SJSA1 (cell line): ENCODE data around the gene SMKR1. TPM values are rescaled to one million over a fixed set of nuclear protein-coding genes. Genes with fewer than 3 reads are reported as not detected.
A peak's percentile ranks its signal among the peaks of the same experiment; 100 is the strongest.
"Not testable (repeated sequence)": the region's sequence is repeated elsewhere in the genome, so short reads cannot be mapped to it uniquely, and the experiment has no call there.

Source experiments
- DNase-seq, 2 experiments: peaks; one replicate each; pipeline ENCODE4 v3.0.0-alpha.2; 2015 to 2020; ENCODE audit warnings: low spot score in 2 of 2, low read depth in 1 of 2
- H3K27ac ChIP-seq: fragments of 250-450 bp; sonication (Bioruptor Pico); 2 replicates; pipeline ENCODE4 v1.5.1; 2020; ENCODE audit warnings: mild to moderate bottlenecking, moderate library complexity
- H3K27me3 ChIP-seq: fragments of 250-450 bp; sonication (Bioruptor Pico); replicated peaks from 2 replicates; pipeline ENCODE4 v1.5.1; 2020; ENCODE audit warnings: mild to moderate bottlenecking, moderate library complexity
- H3K36me3 ChIP-seq: fragments of 250-450 bp; sonication (Bioruptor Pico); 2 replicates; pipeline ENCODE4 v1.5.1; 2020; ENCODE audit warnings: mild to moderate bottlenecking
- H3K4me1 ChIP-seq: fragments of 250-450 bp; sonication (Bioruptor Pico); replicated peaks from 2 replicates; pipeline ENCODE4 v1.6.1; 2021; ENCODE audit warnings: mild to moderate bottlenecking
- H3K4me3 ChIP-seq: fragments of 250-450 bp; sonication (Bioruptor Pico); 2 replicates; pipeline ENCODE4 v1.5.1; 2020; ENCODE audit warnings: mild to moderate bottlenecking
- H3K9me3 ChIP-seq: fragments of 250-450 bp; sonication (Bioruptor Pico); replicated peaks from 2 replicates; pipeline ENCODE4 v1.5.1; 2020; ENCODE audit warnings: mild to moderate bottlenecking
- total RNA-seq: library from RNA; depleted of rRNA; stranded (reverse); fragments of >200 nt; shearing (Covaris generic); gene quantifications from 2 replicates; pipeline ENCODE4 v1.2.3, GENCODE V29; 2014

SMKR1 gene
- total RNA-seq, 1 experiment from 2014 or later: 1.7 TPM

DNA sequence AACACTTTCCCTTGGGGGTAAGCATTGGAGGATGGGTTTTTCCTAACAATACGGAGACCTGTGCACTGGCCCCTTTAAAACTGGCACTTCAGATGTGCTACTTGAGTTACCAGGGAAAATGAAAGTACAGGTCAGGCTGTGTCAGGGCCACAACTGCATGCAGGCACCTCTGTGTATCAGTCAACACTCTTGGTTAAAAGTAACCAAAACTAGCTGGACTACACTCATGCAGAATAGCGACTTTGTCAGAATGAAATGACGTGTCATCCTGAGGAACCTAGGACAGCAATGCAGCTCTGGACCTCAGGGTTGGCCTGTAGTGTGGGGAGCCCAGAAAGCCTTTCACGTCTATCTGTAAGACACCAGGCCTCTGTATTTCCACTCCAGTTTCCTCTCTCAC lies 33.8 kb upstream of the SMKR1 start:
- no peak overlapping the region for H3K4me3 ChIP-seq
- no peak for DNase-seq
- H3K36me3 ChIP-seq: peaks cover 14% of the 10 kb centered on the region; the same call in 1 of the 2 replicates
- H3K9me3 ChIP-seq: no peaks in the 10 kb centered on the region
- no peak overlapping the region for H3K27ac ChIP-seq
- no peaks in the 10 kb centered on the region for H3K27me3 ChIP-seq
- no peaks in the 10 kb centered on the region for H3K4me1 ChIP-seq

DNA sequence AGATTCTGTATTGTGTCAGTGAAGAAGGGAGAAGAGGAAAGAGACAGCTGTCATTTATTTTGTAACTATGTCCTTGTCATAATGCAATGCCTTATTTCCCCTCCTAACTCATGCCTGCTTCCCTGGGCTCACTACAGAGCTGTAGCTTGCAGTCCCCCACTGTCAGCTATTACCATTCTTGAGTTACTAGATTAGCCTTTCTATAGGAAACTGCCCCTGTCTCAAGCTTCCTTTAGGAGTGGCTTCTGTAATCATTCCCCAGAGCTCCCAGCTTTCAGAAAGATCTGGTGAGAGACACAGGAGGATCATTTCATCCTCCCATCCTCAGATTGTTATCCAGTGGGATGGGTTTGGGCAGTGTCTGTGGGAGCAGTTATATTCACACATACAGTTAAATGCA lies 32.4 kb upstream of the SMKR1 start:
- Histone ChIP-seq H3K27ac (no peak overlapping the region), H3K4me1 (no peaks in the 10 kb centered on the region), H3K36me3 (peaks cover 8% of the 10 kb centered on the region; the same call in 1 of the 2 replicates), H3K27me3 (no peaks in the 10 kb centered on the region), H3K4me3 (no peak overlapping the region), H3K9me3 (no peaks in the 10 kb centered on the region)
- DNase-seq: no peak

DNA sequence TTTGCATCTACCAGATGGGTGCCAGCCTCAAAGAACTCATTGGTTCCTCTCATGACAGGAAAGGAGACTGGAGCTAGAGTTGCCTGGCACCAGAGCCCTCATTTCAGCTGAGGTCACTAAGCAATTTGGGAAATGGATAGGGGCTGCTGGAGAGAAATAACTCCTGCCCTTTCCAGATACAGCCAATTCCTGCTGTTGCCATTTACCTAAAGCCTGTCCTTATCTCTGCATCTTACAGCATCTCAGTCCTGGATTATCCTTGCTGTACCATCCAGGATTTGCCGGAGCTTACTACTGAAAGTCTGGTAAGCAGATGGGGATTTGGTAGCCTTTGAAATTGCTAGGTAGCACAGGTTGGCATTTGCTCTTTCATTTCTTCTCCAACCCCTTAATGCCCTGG lies 31.9 kb upstream of the SMKR1 start:
- H3K4me3 ChIP-seq: no peak overlapping the region
- peaks cover 6% of the 10 kb centered on the region; the same call in 1 of the 2 replicates for H3K36me3 ChIP-seq
- DNase-seq: no peak
- no peaks in the 10 kb centered on the region for H3K27me3 ChIP-seq
- H3K4me1 ChIP-seq: no peaks in the 10 kb centered on the region
- H3K27ac ChIP-seq: no peak overlapping the region
- H3K9me3 ChIP-seq: no peaks in the 10 kb centered on the region

DNA sequence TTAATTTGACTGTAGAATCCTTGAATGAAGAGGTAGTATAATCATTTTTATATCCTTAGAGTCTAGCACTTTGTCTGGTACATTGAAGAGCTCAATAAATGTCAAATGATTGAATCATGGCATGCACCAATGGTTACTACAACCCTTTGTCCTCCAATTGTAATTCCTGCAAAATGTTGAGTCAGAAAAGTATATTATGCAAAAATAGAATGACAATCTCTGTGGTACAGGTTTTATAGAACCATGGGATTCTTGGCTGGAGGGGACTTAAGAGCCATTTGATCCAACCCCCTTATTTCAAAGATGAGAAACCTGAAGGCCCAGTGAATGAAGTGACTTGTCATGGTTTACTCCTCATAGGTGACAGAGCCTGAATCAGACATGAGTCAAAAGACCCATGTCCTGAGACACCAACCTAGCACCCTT lies 30.9 kb upstream of the SMKR1 start:
- Histone ChIP-seq H3K27me3 (no peaks in the 10 kb centered on the region), H3K9me3 (no peaks in the 10 kb centered on the region), H3K27ac (no peak overlapping the region), H3K4me3 (no peak overlapping the region), H3K36me3 (0 out of 2 replicates have a peak, but pooled peaks cover 6% of the 10 kb centered on the region), H3K4me1 (no peaks in the 10 kb centered on the region)
- DNase-seq: no peak

DNA sequence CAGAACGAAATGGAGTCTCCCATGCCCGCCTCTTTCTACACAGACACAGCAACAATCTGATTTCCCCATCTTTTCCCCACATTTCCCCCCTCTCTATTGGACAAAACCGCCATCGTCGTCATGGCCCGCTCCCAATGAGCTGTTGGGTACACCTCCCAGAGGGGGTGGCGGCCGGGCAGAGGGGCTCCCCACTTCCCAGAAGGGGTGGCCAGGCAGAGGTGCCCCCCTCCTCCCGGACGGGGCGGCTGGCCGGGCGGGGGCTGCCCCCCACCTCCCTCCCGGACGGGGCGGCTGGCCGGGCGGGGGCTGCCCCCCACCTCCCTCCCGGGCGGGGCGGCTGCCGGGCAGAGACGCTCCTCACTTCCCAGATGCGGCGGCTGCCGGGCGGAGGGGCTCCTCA lies 26.4 kb upstream of the SMKR1 start:
- not testable (repeated sequence) for H3K4me1 ChIP-seq, H3K9me3 ChIP-seq, H3K27me3 ChIP-seq, H3K36me3 ChIP-seq, H3K27ac ChIP-seq, H3K4me3 ChIP-seq, DNase-seq

DNA sequence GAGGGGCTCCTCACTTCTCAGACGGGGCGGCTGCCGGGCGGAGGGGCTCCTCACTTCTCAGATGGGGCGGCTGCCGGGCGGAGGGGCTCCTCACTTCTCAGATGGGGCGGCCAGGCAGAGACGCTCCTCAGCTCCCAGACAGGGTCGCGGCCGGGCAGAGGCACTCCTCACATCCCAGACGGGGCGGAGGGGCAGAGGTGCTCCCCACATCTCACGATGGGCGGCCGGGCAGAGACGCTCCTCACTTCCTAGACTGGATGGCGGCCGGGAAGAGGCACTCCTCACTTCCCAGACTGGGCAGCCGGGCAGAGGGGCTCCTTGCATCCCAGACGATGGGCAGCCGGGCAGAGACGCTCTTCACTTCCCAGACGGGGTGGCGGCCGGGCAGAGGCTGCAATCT lies 25.9 kb upstream of the SMKR1 start:
- H3K4me1 ChIP-seq, H3K9me3 ChIP-seq, H3K27me3 ChIP-seq, H3K36me3 ChIP-seq, DNase-seq, H3K27ac ChIP-seq, H3K4me3 ChIP-seq: not testable (repeated sequence)

DNA sequence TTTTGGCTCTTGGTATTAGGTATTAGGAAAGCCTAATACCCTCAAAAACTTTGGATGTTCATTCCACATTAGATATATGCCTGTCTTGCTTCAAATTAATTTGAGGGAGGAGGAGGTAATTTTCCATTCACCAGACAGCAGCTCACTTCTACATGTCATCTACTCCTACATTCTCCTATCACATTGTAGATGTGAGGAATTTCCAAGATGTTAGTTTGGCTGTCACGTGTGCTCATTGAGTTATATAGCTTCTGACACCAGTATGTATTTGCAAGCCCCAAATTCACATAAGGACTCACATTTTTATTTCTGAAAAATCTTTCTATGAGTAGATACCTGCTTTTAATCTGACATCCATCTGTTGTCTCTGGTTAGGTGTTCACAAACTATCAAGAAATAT lies 22.5 kb upstream of the SMKR1 start:
- DNase-seq: no peak
- Histone ChIP-seq H3K4me3 (no peak overlapping the region), H3K27ac (no peak overlapping the region), H3K9me3 (no peaks in the 10 kb centered on the region), H3K27me3 (no peaks in the 10 kb centered on the region), H3K4me1 (no peaks in the 10 kb centered on the region), H3K36me3 (peaks cover 7% of the 10 kb centered on the region)

DNA sequence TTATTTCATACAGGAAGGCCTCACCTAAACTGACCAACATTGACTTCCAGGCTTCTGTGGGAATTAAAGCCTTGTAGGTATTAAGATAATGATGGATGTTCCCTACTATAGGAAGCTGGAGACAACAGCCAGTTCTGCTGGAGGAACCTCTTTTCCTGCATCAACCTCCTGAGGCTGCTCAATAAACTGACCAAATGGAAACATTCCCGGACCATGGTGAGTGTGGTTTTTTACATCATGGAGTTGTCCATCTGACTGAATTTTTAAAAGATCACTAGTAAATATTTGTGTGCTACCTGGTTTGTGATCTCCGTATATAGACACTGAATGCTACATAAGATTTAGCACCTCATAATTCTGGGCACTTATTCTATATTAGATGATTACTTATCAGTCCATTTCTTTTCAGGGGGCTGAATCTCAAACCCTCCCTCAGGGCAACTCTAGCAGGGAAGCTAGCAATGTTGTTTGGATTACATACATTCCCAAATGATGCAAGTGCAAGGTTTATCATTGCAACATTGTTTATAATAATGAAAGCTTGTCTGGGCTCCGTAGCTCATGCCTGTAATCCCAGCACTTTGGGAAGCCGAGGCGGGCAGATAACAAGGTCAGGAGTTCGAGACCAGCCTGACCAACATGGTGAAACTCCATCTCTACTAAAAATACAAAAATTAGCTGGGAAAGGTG lies 21.5 kb upstream of the SMKR1 start:
- no peak for DNase-seq
- H3K36me3 ChIP-seq: peaks cover 7% of the 10 kb centered on the region

DNA sequence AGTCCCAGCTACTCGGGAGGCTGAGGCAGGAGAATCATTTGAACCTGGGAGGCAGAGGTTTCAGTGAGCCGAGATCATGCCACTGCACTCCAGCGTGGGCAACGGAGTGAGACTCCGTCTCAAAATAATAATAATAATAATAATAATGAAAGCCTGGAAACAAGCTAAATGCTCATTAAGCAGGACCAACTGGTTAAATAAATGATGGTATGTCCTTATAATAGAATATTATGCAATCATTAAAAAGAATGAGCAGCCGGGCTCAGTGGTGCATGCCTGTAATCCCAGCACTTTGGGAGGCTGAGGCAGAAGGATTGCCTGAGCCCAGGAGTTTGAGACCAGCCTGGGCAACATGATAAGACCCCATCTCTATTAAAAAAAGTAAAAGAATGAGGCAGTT lies 21.0 kb upstream of the SMKR1 start:
- not testable (repeated sequence) for DNase-seq, H3K27me3 ChIP-seq, H3K4me1 ChIP-seq, H3K4me3 ChIP-seq, H3K36me3 ChIP-seq, H3K9me3 ChIP-seq, H3K27ac ChIP-seq

More for the DNA sequence above, 21.5 kb upstream of the SMKR1 start:
- no peak overlapping the region for H3K4me3 ChIP-seq
- H3K9me3 ChIP-seq: no peaks in the 10 kb centered on the region
- no peak overlapping the region for H3K27ac ChIP-seq
- H3K4me1 ChIP-seq: no peaks in the 10 kb centered on the region
- H3K27me3 ChIP-seq: no peaks in the 10 kb centered on the region

DNA sequence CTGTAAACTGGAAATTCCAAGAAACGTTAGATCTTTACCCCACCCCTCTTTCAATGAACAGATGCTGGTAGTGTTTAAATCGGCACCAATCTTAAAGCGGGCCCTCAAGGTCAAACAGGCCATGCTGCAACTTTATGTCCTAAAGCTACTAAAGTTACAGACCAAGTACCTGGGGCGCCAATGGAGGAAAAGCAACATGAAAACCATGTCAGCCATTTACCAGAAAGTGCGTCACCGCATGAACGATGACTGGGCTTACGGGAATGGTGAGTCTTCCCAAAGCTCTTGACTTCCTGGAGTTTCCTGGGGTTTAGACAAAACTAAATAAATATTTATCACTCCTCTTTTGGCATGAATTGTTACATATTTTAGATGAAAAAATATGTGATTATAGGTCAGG lies 19.6 kb upstream of the SMKR1 start:
- Histone ChIP-seq H3K36me3 (peaks cover 7% of the 10 kb centered on the region), H3K27me3 (no peaks in the 10 kb centered on the region), H3K4me1 (no peaks in the 10 kb centered on the region), H3K9me3 (no peaks in the 10 kb centered on the region), H3K27ac (no peak overlapping the region), H3K4me3 (no peak overlapping the region)
- DNase-seq: no peak

DNA sequence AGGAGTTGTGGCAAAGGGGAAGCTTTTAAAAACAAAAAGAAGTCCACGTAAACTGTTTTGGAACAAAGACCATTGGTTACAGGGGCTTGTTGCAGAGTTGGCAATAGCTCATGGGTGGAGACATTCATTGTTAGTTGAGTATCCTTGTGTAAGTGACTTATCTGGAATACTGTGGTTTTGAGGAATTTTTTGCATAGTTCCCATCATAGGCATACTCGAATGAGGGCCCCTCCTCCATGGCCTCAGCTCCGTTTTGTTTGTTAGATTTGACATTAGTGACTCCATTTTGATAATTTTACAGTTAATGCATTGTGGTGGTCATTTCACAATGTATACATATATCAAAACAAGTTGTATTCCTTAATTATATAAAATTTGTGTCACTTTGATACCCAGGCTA lies 12.8 kb upstream of the SMKR1 start:
- DNase-seq: peak; percentile 70 to 86
- Histone ChIP-seq H3K4me1 (peaks cover 27% of the 10 kb centered on the region), H3K36me3 (no peaks in the 10 kb centered on the region), H3K4me3 (no peak overlapping the region), H3K27me3 (no peaks in the 10 kb centered on the region), H3K27ac (peak overlapping the region; percentile 88), H3K9me3 (no peaks in the 10 kb centered on the region)

DNA sequence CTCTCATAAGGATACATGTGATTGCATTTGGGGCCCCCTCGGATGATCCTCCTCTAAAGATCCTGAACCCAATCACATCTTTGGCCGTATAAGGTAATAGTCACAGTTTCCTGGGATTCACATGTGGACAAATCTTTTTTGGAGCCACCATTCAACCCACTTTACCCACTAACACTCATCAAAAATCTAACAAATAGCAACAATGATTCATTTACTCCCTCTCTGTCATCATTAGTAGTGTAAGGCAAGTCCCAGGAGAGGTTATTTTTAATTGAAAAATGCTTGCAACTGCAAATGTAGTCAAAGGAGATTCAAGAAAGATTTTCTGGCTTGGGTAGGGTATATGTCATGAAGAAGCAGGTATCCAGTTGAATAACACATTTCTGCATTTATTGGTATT lies 9.9 kb upstream of the SMKR1 start:
- no peaks in the 10 kb centered on the region for H3K9me3 ChIP-seq
- no peak for DNase-seq
- no peak overlapping the region for H3K4me3 ChIP-seq

DNA sequence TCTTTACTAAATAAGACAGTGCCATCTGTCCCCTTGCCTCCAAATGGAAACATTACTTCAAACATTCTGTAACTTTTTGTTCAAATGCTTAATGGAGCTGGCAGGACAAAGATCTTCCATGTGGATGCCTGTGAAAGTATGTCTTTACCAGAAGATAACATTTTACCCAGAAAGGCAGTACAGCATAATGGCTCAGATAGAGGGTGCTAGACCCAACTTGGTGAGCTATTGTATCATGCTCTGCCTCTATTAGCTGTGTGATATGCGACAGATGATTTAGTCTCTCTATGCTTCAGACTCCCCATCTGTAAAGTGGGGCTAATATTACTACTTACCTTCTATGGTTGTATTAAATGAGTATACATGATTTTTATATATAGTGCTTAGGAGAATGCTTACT lies 8.8 kb upstream of the SMKR1 start:
- no peaks in the 10 kb centered on the region for H3K36me3 ChIP-seq
- H3K4me3 ChIP-seq: no peak overlapping the region
- DNase-seq: no peak
- H3K27me3 ChIP-seq: no peaks in the 10 kb centered on the region
- H3K27ac ChIP-seq: peak overlapping the region; percentile 29
- no peaks in the 10 kb centered on the region for H3K9me3 ChIP-seq
- H3K4me1 ChIP-seq: peaks cover 27% of the 10 kb centered on the region

More for the DNA sequence above, 9.9 kb upstream of the SMKR1 start:
- Histone ChIP-seq H3K27ac (no peak overlapping the region), H3K36me3 (no peaks in the 10 kb centered on the region), H3K27me3 (no peaks in the 10 kb centered on the region), H3K4me1 (peaks cover 27% of the 10 kb centered on the region)

DNA sequence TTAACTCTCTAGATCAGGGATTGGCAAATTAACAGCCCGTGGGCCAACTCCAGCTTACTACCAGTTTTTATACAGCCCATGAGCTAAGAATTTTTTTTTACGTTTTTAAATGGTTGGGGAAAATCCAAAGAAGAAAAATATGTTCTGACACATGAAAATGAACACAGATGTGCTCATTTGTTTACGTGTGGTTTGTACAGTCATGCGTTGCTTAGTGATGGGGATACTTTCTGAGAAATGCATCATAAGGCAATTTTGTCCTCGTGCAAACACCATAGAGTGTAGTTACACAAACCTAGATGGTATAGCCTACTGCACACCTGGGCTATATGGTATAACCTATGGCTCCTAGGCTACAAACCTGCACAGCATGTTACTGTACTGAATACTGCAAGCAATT lies 8.3 kb upstream of the SMKR1 start:
- peak; percentile 40 to 64 for DNase-seq
- no peaks in the 10 kb centered on the region for H3K36me3 ChIP-seq
- H3K4me3 ChIP-seq: no peak overlapping the region
- no peaks in the 10 kb centered on the region for H3K9me3 ChIP-seq
- H3K27me3 ChIP-seq: no peaks in the 10 kb centered on the region
- peak overlapping the region; percentile 29 for H3K27ac ChIP-seq
- peaks cover 23% of the 10 kb centered on the region for H3K4me1 ChIP-seq

DNA sequence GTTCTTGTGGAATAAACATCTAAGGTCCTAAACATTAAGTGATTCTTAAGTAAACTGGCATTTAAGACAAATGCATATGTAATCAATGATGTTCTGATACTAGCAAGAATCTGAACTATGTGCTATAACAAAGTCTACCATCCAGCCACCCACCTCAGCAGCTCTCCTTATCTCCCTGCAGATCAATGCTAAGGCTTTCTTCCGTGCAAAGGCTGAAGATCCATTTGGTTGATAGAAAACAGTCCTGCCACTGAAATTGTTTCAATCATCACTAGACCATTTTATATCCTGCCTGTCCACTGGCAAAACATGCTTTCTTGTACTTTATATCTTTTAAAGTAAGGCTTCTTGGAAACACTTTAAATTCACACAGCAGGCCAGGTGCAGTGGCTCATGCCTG lies 6.3 kb upstream of the SMKR1 start:
- no peak overlapping the region for H3K27ac ChIP-seq
- peaks cover 12% of the 10 kb centered on the region for H3K4me1 ChIP-seq
- H3K27me3 ChIP-seq: no peaks in the 10 kb centered on the region
- no peaks in the 10 kb centered on the region for H3K36me3 ChIP-seq
- H3K4me3 ChIP-seq: no peak overlapping the region
- DNase-seq: no peak
- H3K9me3 ChIP-seq: no peaks in the 10 kb centered on the region
